ENCODE data around the gene CD320. TPM values are rescaled to one million over a fixed set of nuclear protein-coding genes. Genes with fewer than 3 reads are reported as not detected.

Gene CD320
- polyA plus RNA-seq, 2 of the 4 experiments (the other 2 are of a cell fraction), result 28.8 to 54.1 TPM

DNA sequence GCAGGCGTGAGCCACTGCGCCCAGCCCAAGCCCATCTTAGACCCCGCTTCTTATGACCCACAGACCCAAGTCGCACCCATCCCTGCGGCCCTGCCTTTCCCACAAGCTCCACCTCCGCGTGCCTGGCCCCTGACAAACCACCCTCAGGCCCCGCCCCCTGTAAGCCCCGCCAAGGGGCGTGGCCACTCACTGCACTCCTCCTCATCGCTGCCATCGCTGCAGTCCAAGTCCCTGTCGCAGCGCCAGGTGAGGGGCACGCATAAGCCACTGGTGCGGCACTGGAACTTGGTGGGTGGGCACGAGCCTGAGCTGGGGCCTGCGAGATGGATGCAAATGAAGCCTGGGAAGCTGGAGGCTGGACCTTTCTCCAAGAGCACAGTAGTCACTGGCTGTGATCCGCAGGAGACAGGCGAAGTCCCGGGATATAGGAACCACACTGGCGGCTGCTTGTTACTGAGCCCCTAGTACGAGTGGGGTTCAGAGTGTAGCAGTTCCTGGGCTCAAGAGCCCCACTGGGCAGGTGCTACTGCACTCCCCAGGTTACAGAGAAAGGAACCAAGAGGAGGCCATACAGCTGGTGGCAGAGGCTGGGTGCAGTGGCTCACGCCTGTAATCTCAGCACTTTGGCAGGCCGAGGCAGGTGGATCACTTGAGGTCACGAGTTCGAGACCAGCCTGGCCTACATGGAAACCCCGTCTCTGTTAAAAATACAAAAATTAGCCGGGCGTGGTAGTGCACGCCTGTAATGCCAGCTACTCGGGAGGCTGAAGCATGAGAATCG is 3.1 kb downstream of the CD320 start:
- no peak for DNase-seq (ENCODE audit: low read depth in 1 of 2, low spot score in 1 of 2)
- H3K27ac ChIP-seq, result no peak overlapping the region
- CTCF ChIA-PET, result interaction anchor here (0.6 to 0.9 kb wide), 2 partner anchors 36 to 147 kb away, joined by 3 read pairs; no protein-coding TSS in a partner anchor
- H3K4me1 ChIP-seq, result peaks cover 20% of the 10 kb centered on the region
- no peak overlapping the region for H3K4me3 ChIP-seq
- no peak for ATAC-seq
- H3K4me2 ChIP-seq, result no peak overlapping the region
- no peak for TF ChIP-seq POLR2AphosphoS2 (conservative IDR thresholded peaks at IDR 0.05; ENCODE audit: low read length)
- TF ChIP-seq HEYL (CRISPR knock-in tag; IDR thresholded peaks at IDR 0.05), result no peak
- FAIRE-seq, result no peak
- POLR2A ChIA-PET, result no interaction called here
- WGBS (ENCODE audit: missing lambda C conversion rate), result 90% methylated on average over 21 of the region's 33 CpGs
- H3K9me3 ChIP-seq, result no peaks in the 10 kb centered on the region

DNA sequence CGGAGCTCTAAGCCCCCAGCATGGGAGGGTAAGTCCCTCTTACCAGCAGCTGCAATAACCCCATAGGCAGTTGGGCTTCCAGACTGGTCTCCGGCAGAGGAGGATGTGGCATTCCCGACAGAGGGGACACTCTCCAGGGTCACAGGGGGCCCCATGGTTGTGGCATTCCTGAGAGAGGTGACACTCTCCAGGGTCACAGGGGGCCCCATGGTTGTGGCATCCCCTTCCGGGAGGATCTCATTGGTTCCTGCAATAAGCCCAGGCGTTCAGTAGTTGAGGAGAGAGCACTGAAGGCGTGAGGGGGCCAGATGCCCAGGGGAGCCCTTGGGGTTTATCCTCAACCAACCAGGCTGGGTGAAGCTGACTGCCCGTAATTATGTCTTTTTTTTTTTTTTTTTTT is 5.4 kb downstream of the CD320 start:
- TF ChIP-seq GATA3 (IDR thresholded peaks at IDR 0.05; ENCODE audit: borderline replicate concordance) (no peak), RARB (CRISPR knock-in tag; IDR thresholded peaks at IDR 0.05) (no peak), EHMT2 (IDR thresholded peaks at IDR 0.05; ENCODE audit: low read depth) (no peak), NR3C1 (IDR thresholded peaks at IDR 0.05) (no peak), USF2 (IDR thresholded peaks at IDR 0.05) (no peak), ATOH8 (CRISPR knock-in tag; IDR thresholded peaks at IDR 0.05; ENCODE audit: low read depth) (no peak), MAZ (IDR thresholded peaks at IDR 0.05; ENCODE audit: borderline replicate concordance, low read depth, low read length) (no peak), TFCP2L1 (CRISPR knock-in tag; IDR thresholded peaks at IDR 0.05) (no peak), EP300 (IDR thresholded peaks at IDR 0.05) (no peak), KDM1A (IDR thresholded peaks at IDR 0.05; ENCODE audit: low read depth) (no peak), E2F6 (IDR thresholded peaks at IDR 0.05; ENCODE audit: borderline replicate concordance, low read depth) (no peak), BCL3 (IDR thresholded peaks at IDR 0.05) (no peak), CHD4 (IDR thresholded peaks at IDR 0.05; ENCODE audit: borderline replicate concordance) (no peak), FOSL2 (IDR thresholded peaks at IDR 0.05) (no peak), FOSL2 (CRISPR knock-in tag; IDR thresholded peaks at IDR 0.05) (no peak)
- TF ChIP-seq, protein P1, sequence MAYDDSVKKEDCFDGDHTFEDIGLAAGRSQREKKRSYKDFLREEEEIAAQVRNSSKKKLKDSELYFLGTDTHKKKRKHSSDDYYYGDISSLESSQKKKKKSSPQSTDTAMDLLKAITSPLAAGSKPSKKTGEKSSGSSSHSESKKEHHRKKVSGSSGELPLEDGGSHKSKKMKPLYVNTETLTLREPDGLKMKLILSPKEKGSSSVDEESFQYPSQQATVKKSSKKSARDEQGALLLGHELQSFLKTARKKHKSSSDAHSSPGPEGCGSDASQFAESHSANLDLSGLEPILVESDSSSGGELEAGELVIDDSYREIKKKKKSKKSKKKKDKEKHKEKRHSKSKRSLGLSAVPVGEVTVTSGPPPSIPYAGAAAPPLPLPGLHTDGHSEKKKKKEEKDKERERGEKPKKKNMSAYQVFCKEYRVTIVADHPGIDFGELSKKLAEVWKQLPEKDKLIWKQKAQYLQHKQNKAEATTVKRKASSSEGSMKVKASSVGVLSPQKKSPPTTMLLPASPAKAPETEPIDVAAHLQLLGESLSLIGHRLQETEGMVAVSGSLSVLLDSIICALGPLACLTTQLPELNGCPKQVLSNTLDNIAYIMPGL (CRISPR knock-in tag; IDR thresholded peaks at IDR 0.05; ENCODE audit: borderline replicate concordance), result no peak
- TF ChIP-seq, protein P2, sequence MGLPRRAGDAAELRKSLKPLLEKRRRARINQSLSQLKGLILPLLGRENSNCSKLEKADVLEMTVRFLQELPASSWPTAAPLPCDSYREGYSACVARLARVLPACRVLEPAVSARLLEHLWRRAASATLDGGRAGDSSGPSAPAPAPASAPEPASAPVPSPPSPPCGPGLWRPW (IDR thresholded peaks at IDR 0.05), result no peak
- DNase-seq (ENCODE audit: low read depth in 1 of 2, low spot score in 1 of 2), result no peak
- H3K4me3 ChIP-seq, result no peak overlapping the region
- FAIRE-seq, result no peak
- 88% methylated on average over 5 of the region's 7 CpGs for WGBS (ENCODE audit: missing lambda C conversion rate)
- H3K4me1 ChIP-seq, result peaks cover 11% of the 10 kb centered on the region; the same call in 2 of the 3 replicates
- no peak overlapping the region for H3K4me2 ChIP-seq
- no peak for ATAC-seq
- ChIA-PET CTCF (interaction anchor here (0.5 to 1.8 kb wide), 2 partner anchors 11 to 33 kb away, joined by 3 to 4 read pairs; no protein-coding TSS in a partner anchor), POLR2A (no interaction called here)
- no peak overlapping the region for H3K27ac ChIP-seq
- no peaks in the 10 kb centered on the region for H3K9me3 ChIP-seq

Measured in A549 (cell line).